MCF 10A (cell line): ENCODE results near the gene HIF1A. TPM values are rescaled to one million over a fixed set of nuclear protein-coding genes. Genes with fewer than 3 reads are reported as not detected.
"Not testable (repeated sequence)": the region's sequence is repeated elsewhere in the genome, so short reads cannot be mapped to it uniquely, and the experiment has no call there.

Experiments
- BruUV-seq: library from RNA; stranded (reverse); fragments of 400-500 nt; replicated peaks from 2 replicates; lab custom pipeline; 2021; lab: Mats Ljungman, UMichigan
- CTCF ChIA-PET: fragments of 300-600 bp; sonication (Branson Sonifier 250); formaldehyde crosslinking; extraction: SDS; loops from one replicate; lab custom pipeline; 2021; ENCODE audit warnings: antibody characterized with exemption, inconsistent platforms; lab: Yijun Ruan, JAX
- POLR2A ChIA-PET: fragments of 300-600, 350-650 bp; sonication (Branson Sonifier 250); formaldehyde crosslinking; extraction: SDS; loops from one replicate; lab custom pipeline; 2020; ENCODE audit warnings: antibody characterized with exemption, inconsistent platforms; lab: Yijun Ruan, JAX
- DNase-seq: peaks from one replicate; pipeline ENCODE4 v3.0.0-alpha.2; 2018; ENCODE audit not compliant: unreplicated experiment
- H3K27ac Mint-ChIP-seq: one replicate; pipeline ENCODE4 v1.8.0; 2022; ENCODE audit warnings: mild to moderate bottlenecking, low read depth, mixed read lengths; ENCODE audit not compliant: unreplicated experiment
- H3K27me3 Mint-ChIP-seq: one replicate; pipeline ENCODE4 v1.8.0; 2022; ENCODE audit warnings: mixed read lengths; ENCODE audit not compliant: insufficient read depth, unreplicated experiment
- H3K36me3 Mint-ChIP-seq: one replicate; pipeline ENCODE4 v1.8.0; 2022; ENCODE audit warnings: mild to moderate bottlenecking, moderate library complexity, mixed read lengths; ENCODE audit not compliant: insufficient read depth, unreplicated experiment
- H3K4me1 Mint-ChIP-seq: one replicate; pipeline ENCODE4 v1.8.0; 2022; ENCODE audit warnings: mixed read lengths; ENCODE audit not compliant: insufficient read depth, unreplicated experiment
- H3K4me3 Mint-ChIP-seq: one replicate; pipeline ENCODE4 v1.8.0; 2022; ENCODE audit warnings: mild to moderate bottlenecking, moderate library complexity, mixed read lengths; ENCODE audit not compliant: unreplicated experiment
- H3K9me3 Mint-ChIP-seq: one replicate; pipeline ENCODE4 v1.8.0; 2022; ENCODE audit warnings: mixed read lengths; ENCODE audit not compliant: unreplicated experiment
- CTCF ChIP-seq: fragments of 200-600 bp; IDR thresholded peaks from one replicate; pipeline ENCODE4 v1.8.0; 2022; ENCODE audit warnings: antibody characterized with exemption, mild to moderate bottlenecking; ENCODE audit not compliant: unreplicated experiment
- intact Hi-C: fragments of 100-400 bp; cut with micrococcal nuclease; formaldehyde crosslinking; loops from 2 replicates; pipeline ENCODE4 v1.14.1; 2022
- total RNA-seq: library from RNA; stranded (reverse); gene quantifications from 2 replicates; pipeline ENCODE4 v1.2.3, GENCODE V29; 2022

Gene HIF1A
- total RNA-seq, 1 experiment from 2014 or later = 193 TPM

- no peak overlapping the region for H3K27ac Mint-ChIP-seq
- peaks cover 94% of the 10 kb centered on the region for H3K36me3 Mint-ChIP-seq
- ChIA-PET POLR2A (interaction anchor here (1.2 kb wide), 1 partner anchor 13 kb away, joined by 4 read pairs; no protein-coding TSS in a partner anchor), CTCF (interaction anchor here (0.6 to 2.0 kb wide), 4 partner anchors 9 to 240 kb away, joined by 3 to 10 read pairs (median 3); no protein-coding TSS in a partner anchor)
- no peaks in the 10 kb centered on the region for H3K9me3 Mint-ChIP-seq
- intact Hi-C loops = no loop called here
- H3K4me3 Mint-ChIP-seq = no peak overlapping the region
- H3K4me1 Mint-ChIP-seq = no peaks in the 10 kb centered on the region
- TF ChIP-seq CTCF = no peak
- DNase-seq = no peak
- no TSS peak for BruUV-seq
- no peaks in the 10 kb centered on the region for H3K27me3 Mint-ChIP-seq
Measured at GRCh38 chr14:61737915-61738314, 42.6 kb downstream of the HIF1A start.

GRCh38 chr14:61739133-61739532 is 43.8 kb downstream of the HIF1A start:
- H3K4me1 Mint-ChIP-seq = no peaks in the 10 kb centered on the region
- intact Hi-C loops = no loop called here
- H3K4me3 Mint-ChIP-seq = no peak overlapping the region
- peaks cover 95% of the 10 kb centered on the region for H3K36me3 Mint-ChIP-seq
- TF ChIP-seq CTCF = no peak
- ChIA-PET CTCF (interaction anchor here (0.7 to 2.0 kb wide), 6 partner anchors 8 to 274 kb away, joined by 3 to 10 read pairs (median 4); no protein-coding TSS in a partner anchor), POLR2A (interaction anchor here (0.7 to 1.4 kb wide), 3 partner anchors 9 to 45 kb away, joined by 3 to 4 read pairs (median 3); no protein-coding TSS in a partner anchor)
- H3K27ac Mint-ChIP-seq = no peak overlapping the region
- H3K27me3 Mint-ChIP-seq = no peaks in the 10 kb centered on the region
- no TSS peak for BruUV-seq
- DNase-seq = no peak
- no peaks in the 10 kb centered on the region for H3K9me3 Mint-ChIP-seq

- Mint-ChIP-seq H3K4me1 (peaks cover 6% of the 10 kb centered on the region), H3K27me3 (no peaks in the 10 kb centered on the region), H3K27ac (no peak overlapping the region), H3K36me3 (peaks cover 95% of the 10 kb centered on the region), H3K4me3 (no peak overlapping the region), H3K9me3 (no peaks in the 10 kb centered on the region)
- CTCF ChIA-PET = interaction anchor here (1.1 to 1.9 kb wide), 4 partner anchors 9 to 267 kb away, joined by 3 to 6 read pairs (median 4); no protein-coding TSS in a partner anchor
- TF ChIP-seq CTCF = no peak
- intact Hi-C loops = no loop called here
- POLR2A ChIA-PET = interaction anchor here (1.0 to 2.8 kb wide), 4 partner anchors 8 to 264 kb away, joined by 3 to 19 read pairs (median 10); partner anchors contain the start of gene SNAPC1
- no peak for DNase-seq
- BruUV-seq = no TSS peak
Measured at GRCh38 chr14:61742371-61742770, 47.1 kb downstream of the HIF1A start.

GRCh38 chr14:61744238-61744637 is 48.9 kb downstream of the HIF1A start:
- H3K4me3 Mint-ChIP-seq = no peak overlapping the region
- intact Hi-C loops = no loop called here
- no peak for DNase-seq
- H3K27ac Mint-ChIP-seq = no peak overlapping the region
- H3K9me3 Mint-ChIP-seq = no peaks in the 10 kb centered on the region
- POLR2A ChIA-PET = interaction anchor here (0.7 to 2.8 kb wide), 3 partner anchors 13 to 207 kb away, joined by 3 to 11 read pairs (median 7); partner anchors contain the start of gene SNAPC1
- no peaks in the 10 kb centered on the region for H3K27me3 Mint-ChIP-seq
- BruUV-seq = no TSS peak
- H3K36me3 Mint-ChIP-seq = peaks cover 89% of the 10 kb centered on the region
- peaks cover 6% of the 10 kb centered on the region for H3K4me1 Mint-ChIP-seq
- CTCF ChIA-PET = interaction anchor here (1.0 kb wide), 1 partner anchor 274 kb away, joined by 5 read pairs; no protein-coding TSS in a partner anchor
- no peak for TF ChIP-seq CTCF

- H3K4me1 Mint-ChIP-seq, intact Hi-C loops, H3K4me3 Mint-ChIP-seq, H3K9me3 Mint-ChIP-seq, DNase-seq, H3K27me3 Mint-ChIP-seq, H3K27ac Mint-ChIP-seq, BruUV-seq: not testable (repeated sequence)
- POLR2A ChIA-PET = interaction anchor here (0.6 to 10.2 kb wide), 3 partner anchors 16 to 199 kb away, joined by 3 to 158 read pairs (median 5); partner anchors contain the start of gene SNAPC1
- CTCF ChIA-PET = interaction anchor here (0.6 to 1.9 kb wide), 6 partner anchors 11 to 491 kb away, joined by 3 to 7 read pairs (median 5); no protein-coding TSS in a partner anchor
- peaks cover 81% of the 10 kb centered on the region for H3K36me3 Mint-ChIP-seq
Measured at GRCh38 chr14:61746346-61746745, 51.0 kb downstream of the HIF1A start.
